GM12801 (cell line): Measurements from ENCODE around the gene SYMPK.

Experiments used
- TF ChIP-seq, protein P1 (sequence below): IDR thresholded peaks from one replicate; pipeline ENCODE4 v1.5.1; 2011; ENCODE audit warnings: control low read depth; ENCODE audit not compliant: insufficient read length; ENCODE audit errors: extremely low read depth

The SYMPK gene

DNA sequence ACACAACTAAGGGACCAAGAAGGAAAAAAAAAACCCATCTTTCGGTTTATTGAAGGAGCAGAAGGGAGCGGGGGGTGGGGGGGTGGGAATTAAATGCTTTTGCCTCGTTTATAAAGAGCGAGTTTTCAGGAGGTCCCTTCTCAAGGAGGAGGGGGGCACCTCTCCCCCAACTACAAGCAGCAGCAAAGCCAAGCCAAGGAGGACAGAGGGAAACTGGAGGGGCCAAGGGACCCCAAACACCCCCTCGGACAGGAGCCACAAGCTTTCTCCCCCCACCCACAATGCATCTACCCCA, 20.6 kb upstream of the SYMPK start:
- TF ChIP-seq, protein P1, sequence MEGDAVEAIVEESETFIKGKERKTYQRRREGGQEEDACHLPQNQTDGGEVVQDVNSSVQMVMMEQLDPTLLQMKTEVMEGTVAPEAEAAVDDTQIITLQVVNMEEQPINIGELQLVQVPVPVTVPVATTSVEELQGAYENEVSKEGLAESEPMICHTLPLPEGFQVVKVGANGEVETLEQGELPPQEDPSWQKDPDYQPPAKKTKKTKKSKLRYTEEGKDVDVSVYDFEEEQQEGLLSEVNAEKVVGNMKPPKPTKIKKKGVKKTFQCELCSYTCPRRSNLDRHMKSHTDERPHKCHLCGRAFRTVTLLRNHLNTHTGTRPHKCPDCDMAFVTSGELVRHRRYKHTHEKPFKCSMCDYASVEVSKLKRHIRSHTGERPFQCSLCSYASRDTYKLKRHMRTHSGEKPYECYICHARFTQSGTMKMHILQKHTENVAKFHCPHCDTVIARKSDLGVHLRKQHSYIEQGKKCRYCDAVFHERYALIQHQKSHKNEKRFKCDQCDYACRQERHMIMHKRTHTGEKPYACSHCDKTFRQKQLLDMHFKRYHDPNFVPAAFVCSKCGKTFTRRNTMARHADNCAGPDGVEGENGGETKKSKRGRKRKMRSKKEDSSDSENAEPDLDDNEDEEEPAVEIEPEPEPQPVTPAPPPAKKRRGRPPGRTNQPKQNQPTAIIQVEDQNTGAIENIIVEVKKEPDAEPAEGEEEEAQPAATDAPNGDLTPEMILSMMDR = no peak

DNA sequence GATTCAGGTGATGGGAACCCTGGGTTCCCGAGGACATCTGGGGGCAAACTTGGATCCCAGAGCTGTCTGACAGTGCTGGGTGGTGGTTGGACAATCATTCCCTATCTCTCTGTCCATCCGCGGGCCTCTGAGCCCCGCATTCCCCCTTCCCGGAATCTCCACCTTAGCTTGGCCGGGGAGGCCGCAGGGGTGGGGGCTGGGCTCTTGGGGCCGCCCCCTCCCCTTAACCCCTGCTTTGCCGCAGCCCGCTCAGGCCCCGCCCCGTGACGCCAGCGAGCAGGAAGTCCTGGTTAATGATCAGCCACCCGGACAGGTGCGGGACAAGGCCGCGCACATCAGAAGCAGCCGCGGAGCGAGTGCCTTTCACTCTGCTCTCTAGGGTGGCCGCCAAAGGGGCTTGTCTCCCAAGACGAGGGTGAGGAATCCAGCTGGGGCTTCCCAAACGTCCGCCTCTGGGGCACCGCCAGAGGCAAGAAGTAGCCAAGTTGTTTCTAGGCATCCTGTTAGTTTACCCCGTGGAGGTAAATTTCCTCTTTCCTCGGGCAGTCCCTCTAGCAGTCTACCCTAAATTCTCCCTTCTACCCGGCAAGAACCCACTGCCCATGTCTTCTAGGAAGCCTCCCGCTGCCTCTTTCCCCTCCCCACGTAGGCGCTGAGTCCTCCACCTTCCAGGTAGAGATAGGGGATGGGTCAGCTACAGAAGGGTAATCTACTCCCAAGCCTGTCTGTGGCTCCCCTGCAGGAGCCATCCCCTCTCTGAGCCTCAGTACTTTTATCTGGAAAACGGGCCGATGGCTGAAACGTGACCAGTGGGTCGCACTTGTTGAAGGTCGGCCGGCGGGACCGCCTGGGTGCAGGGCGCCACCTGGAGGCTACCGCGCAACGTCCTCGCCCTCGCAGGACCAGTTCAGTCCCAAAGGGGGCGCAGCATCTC, 20.0 kb upstream of the SYMPK start:
- TF ChIP-seq, protein P1 = peak; percentile 37

DNA sequence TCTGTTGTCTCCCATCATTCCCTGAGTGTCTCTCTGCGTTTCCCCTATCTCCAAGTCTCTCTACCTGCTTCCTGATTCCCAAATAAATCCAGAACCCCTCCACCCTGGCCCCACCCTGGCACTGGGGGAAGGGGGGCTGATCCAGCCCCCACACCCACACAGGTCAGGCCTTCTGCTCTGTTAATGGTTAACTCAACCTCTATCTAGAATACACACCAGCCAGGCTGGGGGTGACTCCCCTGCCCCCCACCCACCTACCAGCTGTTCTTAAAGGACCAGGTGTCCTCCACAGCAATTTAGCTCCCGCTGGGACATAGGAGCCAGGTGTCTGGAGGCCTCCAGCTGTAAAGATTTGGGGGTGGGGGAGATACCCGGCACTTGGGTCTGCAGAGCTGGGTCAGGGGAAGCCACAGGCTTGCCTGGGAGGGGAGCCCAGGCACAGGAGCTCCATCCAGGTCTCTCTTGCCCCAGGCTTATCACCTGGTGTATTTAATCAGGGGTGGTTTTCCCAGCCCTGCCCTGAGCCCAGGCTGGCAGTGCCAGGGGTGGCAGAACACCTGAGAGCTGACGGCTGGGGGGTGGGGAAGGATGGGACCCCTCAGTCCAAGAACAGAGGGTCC, 19.1 kb upstream of the SYMPK start:
- TF ChIP-seq, protein P1 = no peak

DNA sequence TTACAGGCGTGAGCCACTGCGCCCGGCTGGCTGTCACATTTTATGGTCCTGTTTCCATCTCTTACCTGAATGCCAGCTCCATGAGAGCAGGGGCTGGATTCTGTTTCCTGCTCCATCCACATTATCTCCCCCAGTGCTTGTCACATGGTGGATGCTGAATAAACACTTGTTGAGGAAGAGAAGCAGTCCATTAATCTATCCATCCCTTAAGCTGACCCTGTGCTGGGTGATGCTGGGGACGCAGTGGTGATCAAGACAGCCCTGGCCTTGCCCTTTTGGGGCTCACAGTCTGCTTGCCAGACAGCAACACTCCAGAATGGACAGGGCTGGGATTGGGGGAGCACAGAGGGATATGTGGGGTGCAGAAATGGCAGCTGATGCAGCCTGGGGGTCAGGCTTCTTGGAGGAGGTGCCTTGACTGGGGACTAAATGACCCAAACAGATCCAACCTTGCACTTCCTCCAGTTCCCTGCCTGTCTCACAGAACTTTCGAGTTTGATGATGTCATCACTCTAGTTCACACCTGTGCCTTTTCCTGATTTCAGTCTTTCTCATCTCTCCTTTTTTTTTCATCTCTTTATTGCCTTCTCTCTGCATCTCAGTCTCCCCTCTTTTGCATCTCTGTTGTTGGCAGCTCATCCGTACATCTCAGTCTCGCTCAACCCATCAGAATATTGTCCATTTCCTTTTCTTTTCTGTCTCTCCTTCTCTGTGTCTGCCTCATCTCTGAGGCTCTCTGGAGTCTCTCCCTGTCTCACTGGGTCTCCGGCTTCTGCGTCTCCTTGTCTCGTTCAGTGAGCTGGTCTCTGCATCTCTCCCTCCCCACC, 18.3 kb upstream of the SYMPK start:
- TF ChIP-seq, protein P1 = no peak

DNA sequence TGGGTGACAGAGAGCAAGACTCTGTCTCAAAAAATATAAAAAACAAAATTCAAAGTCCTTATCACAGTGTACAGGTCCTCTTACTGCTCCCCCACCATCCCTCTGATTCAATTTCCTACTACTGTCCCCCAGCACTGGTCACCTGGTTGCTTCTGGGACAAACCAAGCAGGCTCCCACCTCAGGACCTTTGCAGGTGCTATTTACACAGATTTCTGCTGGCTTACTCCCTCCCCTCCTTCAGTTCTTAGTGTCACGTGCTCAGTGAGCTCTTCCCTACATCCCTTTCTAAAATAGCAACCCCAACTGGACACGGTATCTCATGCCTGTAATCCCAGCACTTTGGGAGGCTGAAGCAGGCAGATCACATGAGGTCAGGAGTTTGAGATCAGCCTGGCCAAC, 17.0 kb upstream of the SYMPK start:
- TF ChIP-seq, protein P1 = no peak

DNA sequence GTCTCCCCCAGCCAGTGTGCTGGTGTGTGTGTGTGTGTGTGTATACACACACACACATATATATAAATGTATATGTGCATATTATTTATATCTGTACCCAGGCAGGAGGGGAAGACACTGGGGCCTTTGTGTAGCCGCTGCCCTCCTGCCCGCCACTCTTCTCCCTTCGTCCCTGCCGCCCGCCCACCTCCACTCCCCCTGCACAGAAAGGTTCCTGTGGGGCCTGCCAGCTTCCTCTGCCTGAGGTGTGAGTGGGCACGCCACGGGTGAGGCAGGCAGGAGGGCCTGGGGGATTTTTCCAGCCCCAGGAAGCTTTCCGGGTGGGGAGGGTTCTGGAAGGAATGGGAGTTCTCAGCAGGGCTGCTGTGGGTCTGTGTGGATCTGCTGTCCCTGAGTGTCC, 16.1 kb upstream of the SYMPK start:
- TF ChIP-seq, protein P1 = no peak
